ENCODE results near the gene PDC.

- TF ChIP-seq POLR2A (IDR thresholded peaks at IDR 0.05; ENCODE audit: low read depth, low read length) (no peak), POLR2AphosphoS5 (IDR thresholded peaks at IDR 0.05; ENCODE audit: low read depth, low read length) (no peak), TAF1 (IDR thresholded peaks at IDR 0.05; ENCODE audit: borderline replicate concordance, low read depth, low read length) (no peak)
These were observed 5.0 kb upstream of the PDC start for GRCh38 chr1:186465946-186466345.

Data from GM12892 (cell line).